Fibroblast of pulmonary artery (primary cell): ENCODE measurements around the gene TMEM175.
A peak's percentile ranks its signal among the peaks of the same experiment; 100 is the strongest.

Source experiments
- DNase-seq: peaks from one replicate; pipeline ENCODE4 v3.0.0-alpha.2; 2010; ENCODE audit warnings: low read depth
- H3K4me3 ChIP-seq: replicated peaks from 2 replicates; pipeline ENCODE4 v1.5.1; 2011; ENCODE audit warnings: low read depth, mild to moderate bottlenecking, control low read depth, low read length, moderate library complexity
- TF ChIP-seq, protein P1 (sequence below): IDR thresholded peaks from 2 replicates; pipeline ENCODE4 v1.5.1; 2011; ENCODE audit warnings: mild to moderate bottlenecking, control low read depth, low read length, inconsistent platforms; ENCODE audit errors: missing control alignments

The TMEM175 gene

DNA sequence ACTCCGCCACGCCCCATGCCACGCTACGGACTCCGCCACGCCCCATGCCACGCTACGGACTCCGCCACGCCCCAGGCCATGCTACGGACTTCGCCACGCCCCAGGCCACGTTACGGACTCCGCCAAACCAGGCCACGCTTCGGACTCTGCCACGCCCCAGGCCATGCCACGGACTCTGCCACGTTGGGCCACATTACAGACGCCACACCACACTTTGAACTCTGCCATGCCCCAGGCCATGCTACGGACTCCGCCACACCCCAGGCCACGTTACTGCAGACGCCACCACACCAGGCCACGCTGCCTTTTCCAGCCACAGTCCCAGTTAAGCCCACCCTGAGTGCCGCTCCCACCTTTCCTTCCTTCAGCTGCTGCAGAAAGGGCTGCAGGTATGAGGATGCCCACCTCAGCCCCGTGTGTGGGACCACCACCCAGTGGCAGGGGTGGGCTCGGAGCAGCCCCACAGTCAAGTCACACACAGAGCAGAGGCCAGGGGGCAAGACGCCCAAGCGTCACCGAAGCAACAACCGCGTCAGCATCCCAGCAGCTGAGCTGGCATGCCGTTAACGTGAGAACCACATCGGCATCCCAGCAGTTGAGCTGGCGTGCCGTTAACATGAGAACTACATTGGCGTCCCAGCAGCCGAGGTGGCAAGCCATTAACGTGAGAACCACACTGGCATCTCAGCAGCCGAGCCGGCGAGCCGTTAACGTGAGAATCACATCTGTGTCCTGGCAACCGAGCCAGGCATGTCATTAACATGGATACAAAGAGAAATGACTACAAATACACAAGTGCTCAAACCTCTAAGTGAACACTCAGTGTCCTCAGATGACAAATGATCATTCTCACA lies 26.5 kb upstream of the TMEM175 start:
- no peak overlapping the region for H3K4me3 ChIP-seq
- DNase-seq: no peak
- TF ChIP-seq, protein P1, sequence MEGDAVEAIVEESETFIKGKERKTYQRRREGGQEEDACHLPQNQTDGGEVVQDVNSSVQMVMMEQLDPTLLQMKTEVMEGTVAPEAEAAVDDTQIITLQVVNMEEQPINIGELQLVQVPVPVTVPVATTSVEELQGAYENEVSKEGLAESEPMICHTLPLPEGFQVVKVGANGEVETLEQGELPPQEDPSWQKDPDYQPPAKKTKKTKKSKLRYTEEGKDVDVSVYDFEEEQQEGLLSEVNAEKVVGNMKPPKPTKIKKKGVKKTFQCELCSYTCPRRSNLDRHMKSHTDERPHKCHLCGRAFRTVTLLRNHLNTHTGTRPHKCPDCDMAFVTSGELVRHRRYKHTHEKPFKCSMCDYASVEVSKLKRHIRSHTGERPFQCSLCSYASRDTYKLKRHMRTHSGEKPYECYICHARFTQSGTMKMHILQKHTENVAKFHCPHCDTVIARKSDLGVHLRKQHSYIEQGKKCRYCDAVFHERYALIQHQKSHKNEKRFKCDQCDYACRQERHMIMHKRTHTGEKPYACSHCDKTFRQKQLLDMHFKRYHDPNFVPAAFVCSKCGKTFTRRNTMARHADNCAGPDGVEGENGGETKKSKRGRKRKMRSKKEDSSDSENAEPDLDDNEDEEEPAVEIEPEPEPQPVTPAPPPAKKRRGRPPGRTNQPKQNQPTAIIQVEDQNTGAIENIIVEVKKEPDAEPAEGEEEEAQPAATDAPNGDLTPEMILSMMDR: no peak

DNA sequence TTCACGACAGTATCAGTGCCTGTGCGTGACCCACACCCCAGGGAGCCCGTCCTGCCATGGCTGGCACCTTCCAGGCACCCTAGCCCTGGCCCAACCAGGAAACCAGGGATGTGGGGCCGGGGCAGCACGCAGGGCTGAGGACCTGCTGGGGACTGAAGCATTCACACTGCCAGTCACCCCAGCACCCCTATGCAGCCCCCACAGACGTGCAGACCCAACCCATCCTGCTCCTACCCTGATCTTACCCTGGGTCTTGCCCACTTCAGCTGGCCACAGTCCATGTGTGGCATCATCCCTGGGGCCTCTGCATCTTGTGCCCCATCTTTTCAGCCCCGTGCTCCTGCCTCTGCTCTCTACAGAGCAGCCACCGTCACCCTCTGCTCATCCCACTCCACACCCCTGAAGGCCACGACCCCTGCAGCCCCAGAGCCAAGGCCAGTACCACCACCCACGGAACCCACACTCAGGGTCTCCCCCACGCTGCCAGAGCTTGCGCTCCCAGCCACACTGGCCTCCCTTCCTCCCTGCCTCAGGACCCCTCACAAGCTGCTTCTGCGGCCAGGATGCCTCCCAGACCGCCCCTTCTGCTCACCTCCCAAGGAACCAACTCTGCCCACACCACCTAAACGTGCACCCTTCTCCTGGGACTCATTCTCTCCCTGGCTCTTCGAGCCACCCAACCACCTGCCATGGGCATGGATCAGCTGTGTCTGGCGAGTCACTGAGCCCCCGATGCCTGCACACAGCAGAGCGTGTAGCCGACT lies 25.7 kb upstream of the TMEM175 start:
- no peak for DNase-seq
- TF ChIP-seq, protein P1: no peak
- no peak overlapping the region for H3K4me3 ChIP-seq

DNA sequence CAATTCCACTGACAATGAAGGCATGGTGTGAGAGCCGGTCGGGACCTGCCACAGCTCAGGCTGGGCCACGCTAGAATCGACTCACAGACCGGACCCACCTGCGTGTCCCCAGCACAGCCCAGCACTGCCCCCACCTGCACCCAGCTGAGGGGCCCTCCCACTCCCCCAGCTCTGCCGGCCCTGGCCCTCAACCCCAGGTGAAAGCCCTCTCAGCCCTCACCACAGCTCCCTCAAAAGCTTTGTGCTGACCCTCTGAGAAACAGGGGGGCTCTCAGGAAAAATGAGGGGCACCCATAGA lies 25.2 kb upstream of the TMEM175 start:
- H3K4me3 ChIP-seq: no peak overlapping the region
- DNase-seq: no peak
- TF ChIP-seq, protein P1: no peak

DNA sequence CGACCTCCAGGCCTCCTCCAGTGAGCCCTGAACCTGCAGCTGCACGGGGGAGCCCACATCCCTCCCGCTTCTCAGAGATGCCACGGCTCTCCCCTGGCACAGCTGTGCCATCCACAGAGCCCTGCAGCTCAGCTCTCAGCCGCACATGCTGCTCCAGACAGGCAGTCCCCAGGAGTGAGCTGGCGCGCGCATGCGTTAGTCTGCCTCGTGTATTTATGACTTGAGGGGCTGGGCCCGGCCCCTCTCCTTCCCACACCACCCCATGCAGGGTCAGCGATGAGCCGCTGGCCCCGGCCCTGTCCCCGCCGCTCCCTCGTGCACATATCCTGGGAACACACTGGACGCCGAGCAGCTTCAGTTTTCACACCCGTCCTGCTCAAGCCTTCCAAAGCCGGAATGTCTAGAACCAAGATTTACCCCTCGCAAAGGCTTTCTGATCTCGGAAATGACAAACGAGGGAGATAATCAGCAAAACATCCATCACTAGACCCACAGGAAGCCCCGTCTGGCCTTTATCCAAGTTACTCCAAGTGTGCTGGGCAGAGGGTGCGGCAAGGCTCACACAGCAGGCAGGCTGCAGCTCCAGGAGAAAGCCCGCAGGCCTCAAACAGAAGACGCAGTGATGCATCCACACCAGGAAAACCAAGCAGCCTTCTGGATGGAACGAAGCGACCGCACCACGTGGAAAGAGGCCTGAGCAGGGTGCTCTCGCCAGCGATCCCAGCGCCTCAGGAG lies 24.4 kb upstream of the TMEM175 start:
- TF ChIP-seq, protein P1: no peak
- no peak overlapping the region for H3K4me3 ChIP-seq
- peak; percentile 63 for DNase-seq

DNA sequence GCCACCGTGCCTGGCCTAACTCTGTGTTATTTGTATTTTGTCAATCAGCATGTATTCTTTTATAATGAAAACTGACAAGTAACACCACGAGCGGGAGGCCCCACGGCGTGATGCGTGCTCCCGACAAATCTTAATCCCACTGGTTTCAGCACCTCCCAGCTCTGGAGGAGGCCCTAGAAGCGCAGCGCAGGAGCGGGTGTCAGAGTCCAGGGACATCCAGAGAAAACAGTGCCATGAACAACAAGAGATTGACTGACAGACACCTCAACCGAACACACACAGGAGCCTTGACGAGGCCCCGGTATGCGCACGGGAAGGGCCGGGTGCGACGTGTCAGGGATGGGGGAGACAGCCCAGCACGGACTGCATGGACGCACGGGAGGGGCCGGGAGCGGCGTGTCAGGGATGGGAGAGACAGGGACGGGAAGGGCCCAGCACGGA lies 23.1 kb upstream of the TMEM175 start:
- TF ChIP-seq, protein P1: no peak
- DNase-seq: no peak
- no peak overlapping the region for H3K4me3 ChIP-seq

DNA sequence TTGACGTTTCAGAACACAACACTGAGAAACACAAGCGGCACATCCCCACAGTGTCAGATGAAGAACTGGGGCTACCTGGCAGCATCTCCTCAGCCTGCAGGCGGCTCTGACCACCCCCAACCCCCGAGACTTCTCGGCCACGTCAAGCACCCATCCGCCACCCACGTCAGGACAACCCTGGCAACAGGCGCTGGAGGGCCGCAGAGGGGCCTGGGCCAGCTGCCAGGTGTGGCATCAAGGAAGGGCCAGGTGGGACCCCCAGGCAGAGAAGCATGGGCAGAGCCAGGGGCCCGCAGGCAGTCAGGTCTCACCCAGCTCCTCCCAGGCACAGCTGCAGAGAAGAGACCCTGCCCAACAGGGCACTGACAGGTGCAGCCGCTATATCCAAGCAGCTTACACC lies 22.4 kb upstream of the TMEM175 start:
- TF ChIP-seq, protein P1: no peak
- H3K4me3 ChIP-seq: no peak overlapping the region
- DNase-seq: no peak
